Psoas muscle (tissue), 8 donors: ENCODE data around the gene KIF2C. TPM values are rescaled to one million over a fixed set of nuclear protein-coding genes. Genes with fewer than 3 reads are reported as not detected.

ENCODE experiments used
- ATAC-seq, 4 donors: fragments of 200-7000 bp; cut with Tn5 transposase; one replicate each; pipeline ENCODE4 v1.9.1; 2020; ENCODE audit warnings: moderate library complexity in 3 of 4, mild to moderate bottlenecking in 2 of 4
- DNase-seq, 2 donors: peaks; one replicate each; pipeline ENCODE4 v3.0.0-alpha.2; 2020
- H3K27ac ChIP-seq: fragments of 200-600 bp; one replicate; pipeline ENCODE4 v1.8.0; 2022
- H3K27me3 ChIP-seq, 3 donors: fragments of 200-600 bp in 1 of 3; one replicate each; pipeline versions ENCODE4 v1.6.1 to v1.8.0; 2013 to 2022; ENCODE audit warnings: low read length in 2 of 3, mild to moderate bottlenecking in 2 of 3, moderate library complexity in 1 of 3; ENCODE audit not compliant: insufficient read depth in 3 of 3
- H3K36me3 ChIP-seq, 2 donors: fragments of 200-600 bp in 1 of 2; one replicate each; pipeline versions ENCODE4 v1.6.1 to v1.8.0; 2013 to 2022; ENCODE audit warnings: low read depth in 1 of 2, mild to moderate bottlenecking in 1 of 2, moderate library complexity in 1 of 2; ENCODE audit not compliant: insufficient read depth in 1 of 2
- H3K4me1 ChIP-seq: fragments of 200-600 bp; one replicate; pipeline ENCODE4 v1.8.0; 2022
- H3K4me3 ChIP-seq: fragments of 200-600 bp; one replicate; pipeline ENCODE4 v1.8.0; 2022; ENCODE audit warnings: mild to moderate bottlenecking
- H3K9me3 ChIP-seq: fragments of 200-600 bp; one replicate; pipeline ENCODE4 v1.8.0; 2022
- WGBS, 3 donors: extraction: QIAGEN DNeasy Blood & Tissue Kit; methylation state at CpG; one replicate each; pipeline versions ENCODE4 v1.1.6 to v1.1.7; 2013; 5-methylcytosine and 5-hydroxymethylcytosine counted together
- intact Hi-C, 2 donors: fragments of 100-400 bp; cut with DNase I; formaldehyde crosslinking; loops; one replicate each; pipeline versions ENCODE4 v1.11.0 to v1.14.2; 2022
- polyA plus RNA-seq, 3 donors: library from polyadenylated mRNA; stranded (reverse); fragments of 200-250 nt; gene quantifications; one replicate each; pipeline ENCODE4 v1.2.3, GENCODE V29; 2013
- total RNA-seq, 4 donors: library from RNA; stranded (reverse); fragmentation: NEBNext Ultra II Directional in 2 of 4; extraction: Animal tissue kit (Norgen Biotek cat#: 25700) in 2 of 4; gene quantifications; one replicate each; pipeline versions ENCODE4 v1.2.1 to v1.2.4, GENCODE V29; 2021 to 2023
- TF ChIP-seq, protein P1 (sequence below): fragments of 200-600 bp; IDR thresholded peaks from one replicate; pipeline ENCODE4 v1.8.0; 2022; ENCODE audit warnings: antibody characterized with exemption
- donor health status: healthy with polysubstance abuse.
- donor health status: DM: no; HTN: no; CAD: no; lungs with moderate emphysema.
- donor health status: Bipolar disorder and iron deficiency.
- donor health status: healthy.
- donor health status: DM: yes; HTN: yes; CAD: no.
- donor health status: DM: no; HTN: no; CAD: no.
- donor health status: DM: no; HTN: no; CAD: no.
- donor health status: DM: yes; HTN: yes; CAD: no.

KIF2C gene
- total and polyA plus RNA-seq, 7 donors, result 0.23 to 1.2 (median 0.38) TPM

DNA sequence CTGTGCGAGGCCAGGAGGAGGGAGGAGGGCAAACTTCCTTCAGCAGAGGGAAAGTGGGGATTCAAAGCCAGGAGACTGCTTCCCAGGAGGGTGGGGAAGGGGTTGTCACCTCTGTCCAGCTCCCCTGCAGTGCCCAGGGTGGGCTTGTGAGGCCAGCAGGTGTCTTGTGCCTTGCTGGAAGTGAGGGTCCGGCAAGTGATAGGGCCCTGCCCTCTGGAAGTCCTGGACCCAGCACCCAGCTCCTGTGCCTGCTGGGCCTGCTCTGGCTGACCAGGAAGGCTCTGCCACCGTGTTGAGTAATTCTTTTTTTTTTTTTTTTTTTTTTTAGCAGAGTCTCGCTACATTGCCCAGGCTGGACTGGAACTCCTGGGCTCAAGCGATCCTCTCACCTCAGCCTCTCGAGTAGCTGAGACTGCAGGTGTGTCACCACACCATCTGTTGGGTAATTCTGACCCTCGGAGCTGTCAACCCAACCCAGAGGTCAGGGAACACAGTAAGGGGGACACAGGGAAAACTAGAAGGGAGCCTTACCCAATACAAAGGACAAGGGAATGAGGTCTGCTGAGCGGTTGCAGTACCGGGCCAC lies 47.3 kb downstream of the KIF2C start:
- Histone ChIP-seq H3K4me1 (peaks cover 19% of the 10 kb centered on the region), H3K27me3 (no peaks in the 10 kb centered on the region), H3K36me3 (no peaks in the 10 kb centered on the region), H3K9me3 (no peaks in the 10 kb centered on the region), H3K27ac (peak overlapping the region; percentile 48), H3K4me3 (peak overlapping the region; percentile 68)
- no peak for DNase-seq
- TF ChIP-seq, protein P1, sequence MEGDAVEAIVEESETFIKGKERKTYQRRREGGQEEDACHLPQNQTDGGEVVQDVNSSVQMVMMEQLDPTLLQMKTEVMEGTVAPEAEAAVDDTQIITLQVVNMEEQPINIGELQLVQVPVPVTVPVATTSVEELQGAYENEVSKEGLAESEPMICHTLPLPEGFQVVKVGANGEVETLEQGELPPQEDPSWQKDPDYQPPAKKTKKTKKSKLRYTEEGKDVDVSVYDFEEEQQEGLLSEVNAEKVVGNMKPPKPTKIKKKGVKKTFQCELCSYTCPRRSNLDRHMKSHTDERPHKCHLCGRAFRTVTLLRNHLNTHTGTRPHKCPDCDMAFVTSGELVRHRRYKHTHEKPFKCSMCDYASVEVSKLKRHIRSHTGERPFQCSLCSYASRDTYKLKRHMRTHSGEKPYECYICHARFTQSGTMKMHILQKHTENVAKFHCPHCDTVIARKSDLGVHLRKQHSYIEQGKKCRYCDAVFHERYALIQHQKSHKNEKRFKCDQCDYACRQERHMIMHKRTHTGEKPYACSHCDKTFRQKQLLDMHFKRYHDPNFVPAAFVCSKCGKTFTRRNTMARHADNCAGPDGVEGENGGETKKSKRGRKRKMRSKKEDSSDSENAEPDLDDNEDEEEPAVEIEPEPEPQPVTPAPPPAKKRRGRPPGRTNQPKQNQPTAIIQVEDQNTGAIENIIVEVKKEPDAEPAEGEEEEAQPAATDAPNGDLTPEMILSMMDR, result no peak
- ATAC-seq, result peak in 1 of 4 donors; percentile 13
- WGBS, 3 donors, result 77 to 85% (median 82%) methylated on average over 8 to 9 of the region's 9 CpGs
- intact Hi-C loops, result loop anchor here (5.0 kb wide), 2 partner anchors 35 to 510 kb away; no protein-coding TSS in a partner anchor

DNA sequence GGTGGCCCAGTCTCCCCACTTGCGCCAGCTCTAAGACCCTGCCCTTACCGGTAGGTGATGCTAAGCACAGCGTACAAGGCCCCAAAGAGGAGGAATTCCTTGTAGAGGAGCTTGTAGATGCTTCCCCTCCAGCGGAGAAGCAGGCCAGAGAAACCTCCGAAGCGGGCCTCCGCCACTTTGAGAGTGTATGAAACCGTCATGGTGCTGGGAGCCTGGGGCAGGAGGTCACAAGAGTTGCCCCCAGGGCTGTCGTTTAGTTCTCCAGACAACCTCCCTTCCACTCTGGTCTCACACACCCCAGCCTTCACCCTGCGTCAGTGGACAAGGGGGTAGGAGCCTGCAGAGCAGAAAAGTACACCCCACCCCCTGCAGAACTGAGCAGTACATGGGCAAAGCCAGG lies 47.9 kb downstream of the KIF2C start:
- no peak overlapping the region for H3K4me3 ChIP-seq
- ATAC-seq (no peak), DNase-seq (no peak)
- H3K36me3 ChIP-seq, result no peaks in the 10 kb centered on the region
- no peaks in the 10 kb centered on the region for H3K9me3 ChIP-seq
- no peak overlapping the region for H3K27ac ChIP-seq
- WGBS, 3 donors, result 93 to 95% (median 94%) methylated on average over 10 of the region's 10 CpGs
- TF ChIP-seq, protein P1, result no peak
- intact Hi-C loops, result loop anchor here (5.0 kb wide), 2 partner anchors 35 to 510 kb away; no protein-coding TSS in a partner anchor
- H3K4me1 ChIP-seq, result peaks cover 19% of the 10 kb centered on the region
- no peaks in the 10 kb centered on the region for H3K27me3 ChIP-seq

DNA sequence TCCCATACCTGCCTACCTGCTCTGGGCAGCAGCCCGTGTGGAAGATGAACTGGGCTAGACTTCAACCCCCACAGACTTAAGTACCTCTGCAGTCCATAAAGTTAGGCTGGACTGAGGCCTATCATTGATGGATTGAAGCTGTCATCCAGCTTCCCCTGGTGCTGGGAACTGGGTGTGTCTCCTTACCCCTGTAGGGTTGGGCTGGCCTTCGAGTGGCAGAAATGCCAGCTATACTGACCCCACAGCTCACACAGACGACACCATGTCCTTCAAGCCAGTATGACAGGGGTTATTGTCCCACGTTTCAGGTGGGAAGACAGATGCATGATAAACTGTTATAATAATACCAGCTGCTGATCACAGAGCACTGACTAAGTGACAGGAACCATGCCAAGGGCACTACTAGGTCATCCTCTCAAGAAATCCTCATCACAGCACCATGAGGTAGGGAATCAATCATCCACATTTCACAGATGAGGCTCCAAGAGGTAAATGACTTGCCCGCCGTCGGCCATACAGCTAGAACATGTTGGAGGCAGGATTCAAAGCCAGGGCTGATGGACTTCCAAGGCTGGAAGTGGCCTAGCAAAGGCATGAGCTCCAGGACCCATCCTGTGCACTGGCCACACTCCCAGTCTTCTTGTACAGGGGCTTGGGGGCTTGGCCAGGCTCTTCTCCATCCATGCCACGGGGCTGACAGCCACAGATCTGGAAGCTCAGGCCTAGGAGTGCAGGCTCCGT lies 48.7 kb downstream of the KIF2C start, which contains the start of gene BEST4:
BEST4 (minus strand) TSS at position 51 of the 741 bp plus-strand sequence. CDS start 465 bp downstream, outside the sequence.
- Histone ChIP-seq H3K9me3 (no peaks in the 10 kb centered on the region), H3K27ac (no peak within 1 kb of the TSS), H3K27me3 (no peaks in the 10 kb centered on the region), H3K4me3 (no peak within 1 kb of the TSS), H3K4me1 (peaks cover 16% of the 10 kb centered on the region), H3K36me3 (no peaks in the 10 kb centered on the region)
- TF ChIP-seq, protein P1, result no peak
- intact Hi-C loops, result loop anchor here (5.0 kb wide), 2 partner anchors 34 to 509 kb away; no protein-coding TSS in a partner anchor
- ATAC-seq, result no peak
- WGBS, 3 donors, result 75 to 84% (median 75%) methylated on average over 9 of the region's 9 CpGs
- no peak for DNase-seq

DNA sequence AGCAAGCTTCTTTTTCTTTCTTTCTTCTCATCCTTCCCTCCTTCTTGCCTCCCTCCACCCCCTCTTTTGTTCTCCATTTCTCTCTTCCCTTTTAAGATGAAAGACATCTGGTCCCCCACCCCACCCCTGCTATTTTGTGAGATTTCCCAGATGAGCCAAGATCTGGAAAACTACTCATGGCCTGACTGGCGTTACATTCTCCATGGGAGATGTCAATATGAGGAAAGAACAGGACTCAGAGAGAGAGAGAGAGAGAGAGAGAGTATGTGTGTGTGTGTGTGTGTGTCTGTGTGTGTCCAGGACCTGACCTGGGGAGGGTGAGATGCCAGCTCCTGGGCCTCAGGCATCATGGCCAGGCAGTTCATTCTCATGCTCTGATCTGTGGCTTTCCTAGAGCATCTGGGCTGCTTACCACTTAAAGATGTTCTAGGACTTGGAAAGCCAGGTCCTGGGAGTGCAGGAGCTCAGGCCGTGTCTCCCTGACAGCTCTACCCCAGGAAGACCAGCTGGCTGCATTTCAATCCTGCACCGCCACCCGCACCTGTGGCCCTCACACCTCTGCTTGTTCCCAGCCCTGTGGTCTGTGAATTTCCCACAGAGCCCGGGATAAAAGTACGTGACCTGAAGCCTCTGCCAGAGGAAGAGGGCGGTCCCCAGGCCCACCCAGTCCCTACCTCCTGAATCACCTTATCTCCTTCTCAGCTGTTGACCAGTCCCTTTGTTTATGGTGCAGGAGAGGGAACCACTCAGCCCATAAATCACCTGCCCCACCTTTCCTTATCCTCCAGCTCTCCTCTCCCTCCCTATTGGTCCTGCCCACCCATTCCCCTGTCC lies 51.5 kb downstream of the KIF2C start:
- TF ChIP-seq, protein P1, result no peak
- Histone ChIP-seq H3K4me1 (no peaks in the 10 kb centered on the region), H3K9me3 (no peaks in the 10 kb centered on the region), H3K27ac (no peak overlapping the region), H3K36me3 (no peaks in the 10 kb centered on the region), H3K4me3 (no peak overlapping the region), H3K27me3 (no peaks in the 10 kb centered on the region)
- no peak for ATAC-seq
- DNase-seq, result no peak
- intact Hi-C loops, result no loop called here
- WGBS, 3 donors, result 60 to 64% (median 61%) methylated on average over 7 of the region's 7 CpGs
